ENCODE data around the gene PLA2G2A. TPM values are rescaled to one million over a fixed set of nuclear protein-coding genes. Genes with fewer than 3 reads are reported as not detected.

PLA2G2A gene
- total and polyA plus RNA-seq, 4 donors, result 441 to 1,724 (median 1,565) TPM; not detected in 1

DNA sequence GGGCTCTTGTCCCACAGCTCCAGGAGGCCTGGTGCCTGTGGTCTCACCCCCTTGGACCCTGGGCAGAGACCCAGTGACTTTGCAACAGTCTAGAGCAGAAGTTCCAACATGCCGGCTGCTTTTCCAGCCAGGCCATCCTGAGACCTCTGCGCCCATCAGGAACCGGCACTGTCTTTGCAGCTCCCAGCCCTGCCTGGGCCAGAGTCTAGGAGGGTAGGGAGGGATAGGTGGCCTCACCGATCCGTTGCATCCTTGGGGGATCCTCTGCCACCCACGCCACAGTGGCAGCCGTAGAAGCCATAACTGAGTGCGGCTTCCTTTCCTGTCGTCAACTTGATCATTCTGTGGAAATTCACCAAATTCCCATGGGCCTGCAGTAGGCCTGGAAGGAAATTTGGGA lies 1.3 kb downstream of the PLA2G2A start:
- DNase-seq (ENCODE audit: low spot score), result no peak
- WGBS, result 90% methylated on average over 9 of the region's 9 CpGs
- TF ChIP-seq, protein P1, sequence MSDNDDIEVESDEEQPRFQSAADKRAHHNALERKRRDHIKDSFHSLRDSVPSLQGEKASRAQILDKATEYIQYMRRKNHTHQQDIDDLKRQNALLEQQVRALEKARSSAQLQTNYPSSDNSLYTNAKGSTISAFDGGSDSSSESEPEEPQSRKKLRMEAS (IDR thresholded peaks at IDR 0.05), result no peak
- TF ChIP-seq HNF4G (IDR thresholded peaks at IDR 0.05), result no peak
- TF ChIP-seq NR2F2 (IDR thresholded peaks at IDR 0.05), result no peak
- no peak for TF ChIP-seq HNF4A (conservative IDR thresholded peaks at IDR 0.05)
- TF ChIP-seq ZBTB33 (IDR thresholded peaks at IDR 0.05), result no peak
- no peak for TF ChIP-seq FOXA1 (IDR thresholded peaks at IDR 0.05)
- TF ChIP-seq RAD21 (IDR thresholded peaks at IDR 0.05), result no peak
- no peak for TF ChIP-seq SP1 (IDR thresholded peaks at IDR 0.05)
- TF ChIP-seq, protein P2, sequence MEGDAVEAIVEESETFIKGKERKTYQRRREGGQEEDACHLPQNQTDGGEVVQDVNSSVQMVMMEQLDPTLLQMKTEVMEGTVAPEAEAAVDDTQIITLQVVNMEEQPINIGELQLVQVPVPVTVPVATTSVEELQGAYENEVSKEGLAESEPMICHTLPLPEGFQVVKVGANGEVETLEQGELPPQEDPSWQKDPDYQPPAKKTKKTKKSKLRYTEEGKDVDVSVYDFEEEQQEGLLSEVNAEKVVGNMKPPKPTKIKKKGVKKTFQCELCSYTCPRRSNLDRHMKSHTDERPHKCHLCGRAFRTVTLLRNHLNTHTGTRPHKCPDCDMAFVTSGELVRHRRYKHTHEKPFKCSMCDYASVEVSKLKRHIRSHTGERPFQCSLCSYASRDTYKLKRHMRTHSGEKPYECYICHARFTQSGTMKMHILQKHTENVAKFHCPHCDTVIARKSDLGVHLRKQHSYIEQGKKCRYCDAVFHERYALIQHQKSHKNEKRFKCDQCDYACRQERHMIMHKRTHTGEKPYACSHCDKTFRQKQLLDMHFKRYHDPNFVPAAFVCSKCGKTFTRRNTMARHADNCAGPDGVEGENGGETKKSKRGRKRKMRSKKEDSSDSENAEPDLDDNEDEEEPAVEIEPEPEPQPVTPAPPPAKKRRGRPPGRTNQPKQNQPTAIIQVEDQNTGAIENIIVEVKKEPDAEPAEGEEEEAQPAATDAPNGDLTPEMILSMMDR (IDR thresholded peaks at IDR 0.05; ENCODE audit: low read depth, low read length, missing input control), result no peak
- TF ChIP-seq EGR1 (IDR thresholded peaks at IDR 0.05; ENCODE audit: low read depth in 2 of 2), result no peak
- no peak for TF ChIP-seq YY1 (IDR thresholded peaks at IDR 0.05)
- no peak for TF ChIP-seq ATF3 (IDR thresholded peaks at IDR 0.05)
- no peak for TF ChIP-seq FOXA2 (IDR thresholded peaks at IDR 0.05)

DNA sequence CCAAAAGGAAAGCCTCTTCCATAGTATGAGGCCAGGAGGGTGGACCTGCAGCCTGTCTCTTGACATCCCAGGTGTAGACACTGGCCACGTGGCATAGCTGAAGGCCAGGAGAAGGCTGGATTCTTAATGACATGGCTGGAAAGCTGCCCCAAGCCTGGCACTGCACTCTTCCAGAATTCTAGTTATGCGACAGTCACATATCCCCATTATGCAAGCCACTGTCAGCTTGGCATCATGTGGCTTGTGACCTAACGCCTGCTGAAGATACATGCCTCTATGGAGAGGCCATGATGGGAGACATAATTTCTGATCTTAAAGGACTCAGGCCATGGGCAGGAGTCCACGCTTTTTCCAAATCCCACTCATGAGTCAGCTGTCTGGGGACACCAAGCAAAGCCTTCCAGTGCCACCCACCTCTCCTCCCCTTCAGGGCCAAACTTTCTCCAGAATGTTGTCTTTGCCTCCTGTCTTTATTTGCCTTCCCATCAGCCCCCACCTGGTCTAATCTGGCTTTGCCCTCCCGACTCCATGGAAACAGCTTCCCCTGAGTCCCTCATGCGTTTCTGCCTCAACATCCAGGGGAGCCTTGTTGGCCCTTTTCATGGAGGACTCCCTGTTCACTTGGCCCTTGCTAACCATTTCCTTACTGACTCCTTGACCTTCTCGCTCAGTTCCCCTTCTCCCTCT lies 3.0 kb downstream of the PLA2G2A start:
- peaks cover 3 to 47% (median 30%) of the 10 kb centered on the region in 4 donors for H3K4me1 ChIP-seq (ENCODE audit: control insufficient read depth in 4 of 4, insufficient read depth in 4 of 4, low read length in 3 of 4)
- TF ChIP-seq FOXA2 (IDR thresholded peaks at IDR 0.05) (no peak), YY1 (IDR thresholded peaks at IDR 0.05) (peak; percentile 37)
- H3K9me3 ChIP-seq (ENCODE audit: control insufficient read depth in 4 of 4, low read length in 3 of 4), result no peaks in the 10 kb centered on the region
- DNase-seq (ENCODE audit: low spot score), result no peak
- peak overlapping the region in 1 of 2 donors; percentile 35 for H3K27ac ChIP-seq (ENCODE audit: low read depth in 1 of 2, low read length in 2 of 2)
- no peak overlapping the region for H3K9ac ChIP-seq (ENCODE audit: low read depth in 1 of 2, low read length in 2 of 2)
- H3K4me3 ChIP-seq (ENCODE audit: low read depth in 1 of 3, low read length in 3 of 3), result no peak overlapping the region
- WGBS, result 86% methylated on average over 7 of the region's 7 CpGs
- H3K36me3 ChIP-seq (ENCODE audit: control insufficient read depth in 4 of 4, insufficient read depth in 3 of 4, low read depth in 1 of 4, low read length in 3 of 4), result no peaks in the 10 kb centered on the region
- no peaks in the 10 kb centered on the region for H3K27me3 ChIP-seq (ENCODE audit: control insufficient read depth in 4 of 4, insufficient read depth in 4 of 4, low read length in 3 of 4)

More for the DNA sequence above, 1.3 kb downstream of the PLA2G2A start:
- Histone ChIP-seq H3K9me3 (ENCODE audit: control insufficient read depth in 4 of 4, low read length in 3 of 4) (no peaks in the 10 kb centered on the region), H3K27me3 (ENCODE audit: control insufficient read depth in 4 of 4, insufficient read depth in 4 of 4, low read length in 3 of 4) (no peaks in the 10 kb centered on the region), H3K9ac (ENCODE audit: low read depth in 1 of 2, low read length in 2 of 2) (no peak overlapping the region), H3K4me3 (ENCODE audit: low read depth in 1 of 3, low read length in 3 of 3) (peak overlapping the region; percentile 37 to 63 (median 50)), H3K36me3 (ENCODE audit: control insufficient read depth in 4 of 4, insufficient read depth in 3 of 4, low read depth in 1 of 4, low read length in 3 of 4) (no peaks in the 10 kb centered on the region), H3K4me1 (ENCODE audit: control insufficient read depth in 4 of 4, insufficient read depth in 4 of 4, low read length in 3 of 4) (peaks cover 3 to 47% (median 30%) of the 10 kb centered on the region in 4 donors), H3K27ac (ENCODE audit: low read depth in 1 of 2, low read length in 2 of 2) (peak overlapping the region; percentile 32 to 49)
